GM10248 (cell line): ENCODE results near the gene PFKM.

Source experiments
- CTCF ChIA-PET: fragments of 300-600 bp; sonication (Branson Sonifier 250); formaldehyde crosslinking; extraction: SDS; loops from one replicate; lab custom pipeline; 2021; ENCODE audit warnings: antibody characterized with exemption; lab: Yijun Ruan, JAX
- POLR2A ChIA-PET: fragments of 350-650 bp; sonication (Branson Sonifier 250); formaldehyde crosslinking; extraction: SDS; loops from one replicate; lab custom pipeline; 2020; ENCODE audit warnings: antibody characterized with exemption; lab: Yijun Ruan, JAX
- DNase-seq: peaks from one replicate; pipeline ENCODE4 v3.0.0; 2012; ENCODE audit errors: extremely low spot score
- TF ChIP-seq, protein P1 (sequence below): IDR thresholded peaks from 2 replicates; pipeline ENCODE4 v1.5.1; 2012; ENCODE audit warnings: mild to moderate bottlenecking, low read depth; ENCODE audit errors: extremely low read depth, missing control alignments, control extremely low read depth

Gene PFKM

DNA sequence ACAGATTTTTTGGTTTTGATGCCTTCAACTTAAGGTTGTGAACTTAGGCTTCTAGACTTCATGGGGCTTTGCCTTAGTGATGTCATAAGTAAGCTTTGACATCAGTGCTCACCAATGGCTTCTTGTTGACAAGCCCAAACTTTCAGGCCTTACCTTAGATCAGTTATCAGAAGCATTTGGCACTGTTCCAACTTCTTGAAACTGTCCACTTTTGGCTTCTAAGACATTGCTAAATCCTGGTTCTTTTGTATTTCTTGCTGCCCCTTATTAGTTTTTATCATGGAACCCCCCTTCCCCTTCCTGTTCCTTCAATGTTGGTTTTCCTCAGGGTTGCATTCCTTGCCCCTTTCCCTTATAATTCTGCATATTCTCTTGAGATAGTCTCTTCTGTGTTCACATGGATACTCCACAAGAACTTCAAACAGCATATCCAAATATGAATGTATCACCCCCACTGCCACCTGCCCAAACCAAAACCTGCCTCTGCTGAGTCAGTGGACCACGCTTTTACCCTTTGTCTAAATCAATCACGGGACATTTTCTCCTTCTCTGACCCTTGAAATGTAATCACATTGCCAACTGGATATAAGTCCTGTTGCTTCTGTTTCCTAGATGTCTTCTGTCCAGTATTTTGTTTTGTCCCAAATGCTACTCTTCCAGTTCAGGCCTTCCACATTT lies 7.9 kb downstream of the PFKM start:
- TF ChIP-seq, protein P1, sequence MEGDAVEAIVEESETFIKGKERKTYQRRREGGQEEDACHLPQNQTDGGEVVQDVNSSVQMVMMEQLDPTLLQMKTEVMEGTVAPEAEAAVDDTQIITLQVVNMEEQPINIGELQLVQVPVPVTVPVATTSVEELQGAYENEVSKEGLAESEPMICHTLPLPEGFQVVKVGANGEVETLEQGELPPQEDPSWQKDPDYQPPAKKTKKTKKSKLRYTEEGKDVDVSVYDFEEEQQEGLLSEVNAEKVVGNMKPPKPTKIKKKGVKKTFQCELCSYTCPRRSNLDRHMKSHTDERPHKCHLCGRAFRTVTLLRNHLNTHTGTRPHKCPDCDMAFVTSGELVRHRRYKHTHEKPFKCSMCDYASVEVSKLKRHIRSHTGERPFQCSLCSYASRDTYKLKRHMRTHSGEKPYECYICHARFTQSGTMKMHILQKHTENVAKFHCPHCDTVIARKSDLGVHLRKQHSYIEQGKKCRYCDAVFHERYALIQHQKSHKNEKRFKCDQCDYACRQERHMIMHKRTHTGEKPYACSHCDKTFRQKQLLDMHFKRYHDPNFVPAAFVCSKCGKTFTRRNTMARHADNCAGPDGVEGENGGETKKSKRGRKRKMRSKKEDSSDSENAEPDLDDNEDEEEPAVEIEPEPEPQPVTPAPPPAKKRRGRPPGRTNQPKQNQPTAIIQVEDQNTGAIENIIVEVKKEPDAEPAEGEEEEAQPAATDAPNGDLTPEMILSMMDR: no peak

DNA sequence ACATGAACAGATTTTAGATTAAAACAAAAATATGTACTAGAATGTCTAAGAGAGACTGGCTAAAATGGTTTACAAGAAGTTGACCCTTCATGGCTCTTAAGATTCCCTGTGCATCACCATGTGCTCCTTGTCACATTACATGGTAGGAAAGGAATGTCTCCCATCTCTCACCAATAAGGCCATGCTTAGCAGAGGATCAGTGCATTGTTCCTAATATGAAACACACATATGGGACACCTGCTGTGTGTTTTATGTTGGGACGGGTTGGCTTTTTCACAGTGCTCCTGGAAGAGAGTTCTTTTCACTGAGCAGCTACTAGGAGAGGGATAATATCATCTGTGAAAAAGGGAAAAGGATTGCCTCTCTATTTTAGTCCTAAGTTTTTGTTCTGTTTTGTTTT lies 9.6 kb downstream of the PFKM start:
- TF ChIP-seq, protein P1: no peak
- POLR2A ChIA-PET: no interaction called here
- DNase-seq: no peak
- CTCF ChIA-PET: interaction anchor here (1.4 to 1.6 kb wide), 2 partner anchors 13 to 17 kb away, joined by 3 to 7 read pairs; no protein-coding TSS in a partner anchor

More for the DNA sequence above, 7.9 kb downstream of the PFKM start:
- ChIA-PET CTCF (interaction anchor here (1.2 to 1.3 kb wide), 2 partner anchors 15 to 24 kb away, joined by 3 read pairs; no protein-coding TSS in a partner anchor), POLR2A (no interaction called here)
- no peak for DNase-seq

DNA sequence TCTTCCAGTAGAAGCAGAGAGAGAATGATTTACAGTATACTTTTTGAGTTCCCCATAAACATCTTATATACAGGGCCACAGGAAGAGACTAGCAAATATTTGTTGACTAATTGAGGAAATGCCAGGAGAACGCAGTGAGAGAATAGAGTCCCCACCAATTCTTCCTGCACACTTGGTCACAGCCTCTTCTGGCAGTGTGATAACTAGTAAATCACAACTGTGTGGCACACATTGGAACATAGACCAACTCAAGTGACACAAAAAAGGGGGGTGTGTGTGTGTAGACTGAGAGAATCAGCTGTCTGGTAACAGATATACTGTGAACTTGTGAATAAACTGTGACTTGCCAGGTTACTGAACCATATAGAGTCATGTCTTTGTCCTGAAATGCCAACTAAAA lies 10.2 kb downstream of the PFKM start:
- TF ChIP-seq, protein P1: no peak
- POLR2A ChIA-PET: no interaction called here
- DNase-seq: no peak
- CTCF ChIA-PET: interaction anchor here (1.1 to 1.6 kb wide), 3 partner anchors 12 to 624 kb away, joined by 3 to 7 read pairs (median 3); no protein-coding TSS in a partner anchor

DNA sequence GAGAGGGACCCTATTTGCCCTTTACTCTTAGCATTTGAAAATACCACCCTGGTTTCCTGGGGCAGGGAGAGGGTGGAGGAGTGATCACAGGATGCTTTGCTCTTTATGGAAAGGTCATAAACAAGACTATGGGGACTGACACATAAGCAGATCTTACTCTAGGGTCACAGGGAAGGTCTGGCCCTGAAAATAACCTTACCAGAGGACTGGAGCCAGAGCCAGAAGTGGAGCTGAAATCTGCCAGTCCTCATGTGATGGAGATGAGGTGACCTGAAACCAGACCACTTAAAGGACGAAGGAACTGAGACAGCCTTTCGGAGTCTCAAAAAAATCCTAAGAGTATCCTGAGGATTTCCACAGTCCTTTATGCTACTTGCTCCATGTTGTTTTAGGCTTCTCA lies 12.4 kb downstream of the PFKM start:
- no peak for DNase-seq
- POLR2A ChIA-PET: no interaction called here
- TF ChIP-seq, protein P1: no peak
- CTCF ChIA-PET: interaction anchor here (0.7 to 2.5 kb wide), 2 partner anchors 11 kb away, joined by 4 to 9 read pairs; no protein-coding TSS in a partner anchor

DNA sequence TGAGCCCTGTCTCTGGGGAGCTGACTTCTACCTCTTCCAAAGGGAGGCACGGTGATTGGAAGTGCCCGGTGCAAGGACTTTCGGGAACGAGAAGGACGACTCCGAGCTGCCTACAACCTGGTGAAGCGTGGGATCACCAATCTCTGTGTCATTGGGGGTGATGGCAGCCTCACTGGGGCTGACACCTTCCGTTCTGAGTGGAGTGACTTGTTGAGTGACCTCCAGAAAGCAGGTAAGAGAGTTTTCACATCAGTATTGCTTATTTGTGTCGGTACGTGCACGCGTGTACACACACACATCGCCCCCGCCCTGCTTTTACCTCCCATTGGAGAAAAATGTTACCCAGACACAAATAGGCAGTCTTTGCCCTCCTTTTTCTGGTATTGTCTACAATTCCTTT lies 13.7 kb downstream of the PFKM start:
- no peak for DNase-seq
- TF ChIP-seq, protein P1: no peak
- POLR2A ChIA-PET: no interaction called here
- CTCF ChIA-PET: interaction anchor here (2.5 kb wide), 1 partner anchor 9 kb away, joined by 9 read pairs; no protein-coding TSS in a partner anchor

DNA sequence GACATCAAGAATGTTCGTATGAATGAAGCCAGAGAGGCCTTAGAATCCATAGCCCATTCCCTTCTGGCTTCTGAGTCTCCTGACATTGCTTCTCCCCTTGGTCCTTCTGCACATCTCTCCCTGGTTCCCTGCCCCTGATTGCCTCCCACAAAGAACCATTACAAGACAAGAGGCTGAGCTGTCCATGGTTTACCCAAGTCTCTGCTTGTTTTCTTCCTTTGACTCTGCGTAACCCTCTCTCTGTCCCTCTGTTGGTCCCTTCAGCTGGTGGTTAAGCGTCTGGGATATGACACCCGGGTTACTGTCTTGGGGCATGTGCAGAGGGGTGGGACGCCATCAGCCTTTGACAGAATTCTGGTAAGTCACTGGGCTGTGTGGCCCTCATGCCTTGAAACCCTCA lies 15.9 kb downstream of the PFKM start:
- TF ChIP-seq, protein P1: no peak
- POLR2A ChIA-PET: interaction anchor here (0.6 kb wide), 1 partner anchor 15 kb away, joined by 3 read pairs; no protein-coding TSS in a partner anchor
- CTCF ChIA-PET: no interaction called here
- no peak for DNase-seq
